ENCODE results near the gene CD99L2. TPM values are rescaled to one million over a fixed set of nuclear protein-coding genes. Genes with fewer than 3 reads are reported as not detected.

Gene CD99L2
- total RNA-seq, 2 donors from 2014 or later = 11.3 to 18.7 TPM

DNA sequence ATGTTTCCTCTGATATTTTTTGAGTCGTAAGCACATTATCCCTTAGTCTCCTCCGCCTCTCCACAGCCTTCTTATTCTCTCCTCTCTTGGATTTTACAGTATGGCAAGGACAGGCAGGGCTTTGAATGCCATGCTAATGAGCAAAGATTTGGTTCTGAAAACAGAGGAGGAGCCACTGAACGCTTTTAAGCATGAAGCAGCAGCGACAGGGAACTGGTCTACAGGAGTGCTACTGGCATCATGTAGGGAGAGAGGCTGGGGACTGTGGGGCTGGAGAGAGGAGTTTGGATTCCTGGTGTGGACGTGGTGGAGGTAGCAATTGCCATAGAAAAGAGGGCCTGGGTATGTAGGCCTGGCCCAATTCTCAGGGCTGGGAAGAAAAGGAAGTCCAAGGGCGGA lies 4.6 kb upstream of the CD99L2 start:
- Mint-ChIP-seq H3K36me3 (ENCODE audit: low read depth) (no peaks in the 10 kb centered on the region), H3K4me3 (peak overlapping the region; percentile 55), H3K9me3 (no peaks in the 10 kb centered on the region), H3K27ac (peak overlapping the region; percentile 94), H3K4me1 (peaks cover 51% of the 10 kb centered on the region), H3K27me3 (ENCODE audit: insufficient read depth) (peaks cover 2% of the 10 kb centered on the region)
- H3K4me3 ChIP-seq (ENCODE audit: low read length) = peak overlapping the region; percentile 73
- H3K27me3 ChIP-seq (ENCODE audit: control insufficient read depth, insufficient read depth, low read length, poor library complexity, severe bottlenecking) = no peaks in the 10 kb centered on the region
- TF ChIP-seq, protein P1, sequence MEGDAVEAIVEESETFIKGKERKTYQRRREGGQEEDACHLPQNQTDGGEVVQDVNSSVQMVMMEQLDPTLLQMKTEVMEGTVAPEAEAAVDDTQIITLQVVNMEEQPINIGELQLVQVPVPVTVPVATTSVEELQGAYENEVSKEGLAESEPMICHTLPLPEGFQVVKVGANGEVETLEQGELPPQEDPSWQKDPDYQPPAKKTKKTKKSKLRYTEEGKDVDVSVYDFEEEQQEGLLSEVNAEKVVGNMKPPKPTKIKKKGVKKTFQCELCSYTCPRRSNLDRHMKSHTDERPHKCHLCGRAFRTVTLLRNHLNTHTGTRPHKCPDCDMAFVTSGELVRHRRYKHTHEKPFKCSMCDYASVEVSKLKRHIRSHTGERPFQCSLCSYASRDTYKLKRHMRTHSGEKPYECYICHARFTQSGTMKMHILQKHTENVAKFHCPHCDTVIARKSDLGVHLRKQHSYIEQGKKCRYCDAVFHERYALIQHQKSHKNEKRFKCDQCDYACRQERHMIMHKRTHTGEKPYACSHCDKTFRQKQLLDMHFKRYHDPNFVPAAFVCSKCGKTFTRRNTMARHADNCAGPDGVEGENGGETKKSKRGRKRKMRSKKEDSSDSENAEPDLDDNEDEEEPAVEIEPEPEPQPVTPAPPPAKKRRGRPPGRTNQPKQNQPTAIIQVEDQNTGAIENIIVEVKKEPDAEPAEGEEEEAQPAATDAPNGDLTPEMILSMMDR (conservative IDR thresholded peaks at IDR 0.05) = no peak
- H3K4me1 ChIP-seq (ENCODE audit: control insufficient read depth, insufficient read depth, low read length) = peaks cover 6% of the 10 kb centered on the region
- H3K9me3 ChIP-seq (ENCODE audit: control insufficient read depth, low read length) = no peaks in the 10 kb centered on the region
- peak overlapping the region; percentile 20 for H3K9ac ChIP-seq (ENCODE audit: extremely low read depth, low read length, poor library complexity, severe bottlenecking)
- no peaks in the 10 kb centered on the region for H3K36me3 ChIP-seq (ENCODE audit: control insufficient read depth, insufficient read depth, low read length)
- H3K27ac ChIP-seq (ENCODE audit: low read depth, low read length) = no peak overlapping the region
- WGBS, 2 experiments (ENCODE audit: insufficient coverage in 1 of 2, insufficient read length in 1 of 2) = 20% methylated on average over 6 of the region's 6 CpGs; no CpG with 5 or more reads in 1 of the 2 experiments
- peak; percentile 78 for DNase-seq

DNA sequence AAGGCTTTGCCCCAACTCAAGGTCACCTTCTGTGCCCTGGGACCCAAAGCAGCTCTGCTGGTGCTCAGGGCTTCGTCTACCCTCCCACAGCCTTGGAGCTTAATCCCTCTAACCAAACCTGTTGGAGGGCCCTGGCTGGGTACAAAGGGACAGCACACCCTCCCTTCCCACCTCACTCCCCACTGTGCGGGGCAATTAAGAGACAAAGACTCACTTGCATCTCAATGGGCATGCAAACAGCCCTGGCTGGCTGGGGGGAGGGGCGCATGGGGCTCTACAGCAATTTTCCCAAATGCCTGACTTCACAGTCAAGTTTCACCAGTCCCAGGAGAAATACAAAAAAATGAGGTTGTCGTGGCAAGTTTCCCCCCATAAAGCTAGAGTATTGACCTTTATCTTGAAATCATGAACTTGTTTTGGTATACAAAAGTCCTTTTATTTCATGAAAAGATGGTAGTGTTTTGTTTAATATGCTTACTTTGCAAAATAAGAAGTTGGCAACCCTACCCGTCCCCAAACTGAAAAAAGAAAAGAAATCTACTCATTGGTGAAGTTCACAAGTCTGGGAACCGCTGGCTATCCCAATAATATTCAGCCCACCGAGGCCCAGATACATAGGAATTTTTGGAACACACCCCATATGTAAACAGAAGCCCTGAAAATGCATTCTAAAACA lies 4.1 kb upstream of the CD99L2 start:
- H3K4me3 Mint-ChIP-seq = peak overlapping the region; percentile 55

DNA sequence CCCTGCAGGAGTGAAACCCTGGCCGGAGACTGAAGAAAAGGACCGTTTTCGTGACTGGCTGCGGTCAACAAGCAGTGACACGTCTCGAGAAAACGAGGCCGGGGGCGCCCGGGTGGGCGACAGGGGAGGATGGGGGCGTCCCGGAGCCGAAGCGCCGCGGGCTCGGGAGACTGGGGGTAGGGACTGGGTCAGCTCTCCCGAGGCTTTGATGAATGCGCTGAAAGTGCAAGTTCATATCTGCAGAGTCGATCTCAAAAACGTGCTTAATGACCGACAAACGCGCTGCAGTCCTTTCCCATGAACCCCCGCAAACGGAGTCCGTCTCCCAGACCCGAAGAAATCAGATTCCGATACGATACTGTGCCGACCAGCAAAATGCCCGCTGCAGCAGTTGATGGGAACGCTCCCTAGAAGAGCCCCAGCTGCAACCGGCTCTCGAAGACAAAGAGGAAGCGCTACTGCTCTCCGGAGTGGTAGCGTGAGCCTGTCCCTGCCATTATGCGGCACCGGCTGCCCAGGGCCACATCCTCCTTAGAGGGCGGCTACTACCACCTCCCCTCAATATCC lies 806 bp upstream of the CD99L2 start:
- Mint-ChIP-seq H3K4me1 (peaks cover 40% of the 10 kb centered on the region), H3K4me3 (peak overlapping the region; percentile 76), H3K9me3 (peaks cover 2% of the 10 kb centered on the region), H3K27ac (peak overlapping the region; percentile 98), H3K36me3 (ENCODE audit: low read depth) (peaks cover 4% of the 10 kb centered on the region), H3K27me3 (ENCODE audit: insufficient read depth) (no peaks in the 10 kb centered on the region)
- peak; percentile 73 for DNase-seq
- 1 to 2% methylated on average over 9 to 41 of the region's 42 CpGs for WGBS, 2 experiments (ENCODE audit: insufficient coverage in 1 of 2, insufficient read length in 1 of 2)
- Histone ChIP-seq H3K27me3 (ENCODE audit: control insufficient read depth, insufficient read depth, low read length, poor library complexity, severe bottlenecking) (no peaks in the 10 kb centered on the region), H3K9ac (ENCODE audit: extremely low read depth, low read length, poor library complexity, severe bottlenecking) (peak overlapping the region; percentile 53), H3K9me3 (ENCODE audit: control insufficient read depth, low read length) (no peaks in the 10 kb centered on the region), H3K36me3 (ENCODE audit: control insufficient read depth, insufficient read depth, low read length) (no peaks in the 10 kb centered on the region), H3K4me3 (ENCODE audit: low read length) (peak overlapping the region; percentile 82), H3K27ac (ENCODE audit: low read depth, low read length) (no peak overlapping the region), H3K4me1 (ENCODE audit: control insufficient read depth, insufficient read depth, low read length) (peaks cover 6% of the 10 kb centered on the region)
- TF ChIP-seq, protein P1 (conservative IDR thresholded peaks at IDR 0.05) = no peak

More for the DNA sequence above, 4.1 kb upstream of the CD99L2 start:
- DNase-seq = peak; percentile 98
- WGBS, 2 experiments (ENCODE audit: insufficient coverage in 1 of 2, insufficient read length in 1 of 2) = 0 to 2% methylated on average over 1 to 5 of the region's 7 CpGs
- Mint-ChIP-seq H3K4me1 (peaks cover 51% of the 10 kb centered on the region), H3K36me3 (ENCODE audit: low read depth) (no peaks in the 10 kb centered on the region), H3K27me3 (ENCODE audit: insufficient read depth) (peaks cover 2% of the 10 kb centered on the region), H3K9me3 (no peaks in the 10 kb centered on the region), H3K27ac (peak overlapping the region; percentile 94)
- peaks cover 6% of the 10 kb centered on the region for H3K4me1 ChIP-seq (ENCODE audit: control insufficient read depth, insufficient read depth, low read length)
- H3K4me3 ChIP-seq (ENCODE audit: low read length) = peak overlapping the region; percentile 73
- TF ChIP-seq, protein P1 (conservative IDR thresholded peaks at IDR 0.05) = no peak
- peak overlapping the region; percentile 20 for H3K9ac ChIP-seq (ENCODE audit: extremely low read depth, low read length, poor library complexity, severe bottlenecking)
- no peaks in the 10 kb centered on the region for H3K9me3 ChIP-seq (ENCODE audit: control insufficient read depth, low read length)
- H3K27ac ChIP-seq (ENCODE audit: low read depth, low read length) = peak overlapping the region; percentile 32
- no peaks in the 10 kb centered on the region for H3K27me3 ChIP-seq (ENCODE audit: control insufficient read depth, insufficient read depth, low read length, poor library complexity, severe bottlenecking)
- H3K36me3 ChIP-seq (ENCODE audit: control insufficient read depth, insufficient read depth, low read length) = no peaks in the 10 kb centered on the region

Data from endodermal cell (in vitro differentiated cells).